Parathyroid adenoma (tissue), 2 donors: ENCODE data around the gene CHST15.
A peak's percentile ranks its signal among the peaks of the same experiment; 100 is the strongest.

Experiments used
- H2AFZ ChIP-seq: fragments of 300-600 bp; sonication (generic); one replicate; pipeline ENCODE4 v1.7.0; 2017; ENCODE audit warnings: antibody characterized with exemption, mild to moderate bottlenecking
- H3K27ac ChIP-seq: fragments of 300-600 bp; sonication (generic); one replicate; pipeline ENCODE4 v1.7.0; 2017
- H3K27me3 ChIP-seq: fragments of 300-600 bp; sonication (generic); one replicate; pipeline ENCODE4 v1.7.0; 2017; ENCODE audit warnings: low read length; ENCODE audit not compliant: control insufficient read depth, insufficient read depth
- H3K36me3 ChIP-seq: fragments of 300-600 bp; sonication (generic); one replicate; pipeline ENCODE4 v1.7.0; 2017; ENCODE audit warnings: low read length; ENCODE audit not compliant: control insufficient read depth, insufficient read depth
- H3K4me1 ChIP-seq: fragments of 300-600 bp; sonication (generic); one replicate; pipeline ENCODE4 v1.7.0; 2017; ENCODE audit warnings: control low read depth
- H3K4me2 ChIP-seq: fragments of 300-600 bp; sonication (generic); one replicate; pipeline ENCODE4 v1.7.0; 2017; ENCODE audit warnings: low read length
- H3K4me3 ChIP-seq: fragments of 300-600 bp; sonication (generic); one replicate; pipeline ENCODE4 v1.7.0; 2017; ENCODE audit warnings: low read depth, low read length
- H3K79me2 ChIP-seq: fragments of 300-600 bp; sonication (generic); one replicate; pipeline ENCODE4 v1.7.0; 2017; ENCODE audit warnings: control low read depth
- H3K9ac ChIP-seq: fragments of 300-600 bp; sonication (generic); one replicate; pipeline ENCODE4 v1.7.0; 2017; ENCODE audit warnings: mild to moderate bottlenecking
- H3K9me3 ChIP-seq: fragments of 300-600 bp; sonication (generic); one replicate; pipeline ENCODE4 v1.7.0; 2017; ENCODE audit warnings: low read length; ENCODE audit not compliant: control insufficient read depth
- CTCF ChIP-seq: fragments of 300-600 bp; sonication (generic); IDR thresholded peaks from one replicate; pipeline ENCODE4 v1.7.0; 2017; ENCODE audit warnings: antibody characterized with exemption, mild to moderate bottlenecking
- donor health status: primary hyperparathyroidism.

The CHST15 gene

GRCh38 chr10:124026589-124026939 lies 66.8 kb downstream of the CHST15 start:
- Histone ChIP-seq H3K79me2 (no peaks in the 10 kb centered on the region), H3K27me3 (no peaks in the 10 kb centered on the region), H3K9ac (no peak overlapping the region), H3K9me3 (no peaks in the 10 kb centered on the region), H3K4me3 (no peak overlapping the region), H3K4me1 (no peaks in the 10 kb centered on the region), H3K36me3 (no peaks in the 10 kb centered on the region), H3K27ac (no peak overlapping the region), H3K4me2 (no peak overlapping the region), H2AFZ (no peak overlapping the region)
- no peak for TF ChIP-seq CTCF

DNA sequence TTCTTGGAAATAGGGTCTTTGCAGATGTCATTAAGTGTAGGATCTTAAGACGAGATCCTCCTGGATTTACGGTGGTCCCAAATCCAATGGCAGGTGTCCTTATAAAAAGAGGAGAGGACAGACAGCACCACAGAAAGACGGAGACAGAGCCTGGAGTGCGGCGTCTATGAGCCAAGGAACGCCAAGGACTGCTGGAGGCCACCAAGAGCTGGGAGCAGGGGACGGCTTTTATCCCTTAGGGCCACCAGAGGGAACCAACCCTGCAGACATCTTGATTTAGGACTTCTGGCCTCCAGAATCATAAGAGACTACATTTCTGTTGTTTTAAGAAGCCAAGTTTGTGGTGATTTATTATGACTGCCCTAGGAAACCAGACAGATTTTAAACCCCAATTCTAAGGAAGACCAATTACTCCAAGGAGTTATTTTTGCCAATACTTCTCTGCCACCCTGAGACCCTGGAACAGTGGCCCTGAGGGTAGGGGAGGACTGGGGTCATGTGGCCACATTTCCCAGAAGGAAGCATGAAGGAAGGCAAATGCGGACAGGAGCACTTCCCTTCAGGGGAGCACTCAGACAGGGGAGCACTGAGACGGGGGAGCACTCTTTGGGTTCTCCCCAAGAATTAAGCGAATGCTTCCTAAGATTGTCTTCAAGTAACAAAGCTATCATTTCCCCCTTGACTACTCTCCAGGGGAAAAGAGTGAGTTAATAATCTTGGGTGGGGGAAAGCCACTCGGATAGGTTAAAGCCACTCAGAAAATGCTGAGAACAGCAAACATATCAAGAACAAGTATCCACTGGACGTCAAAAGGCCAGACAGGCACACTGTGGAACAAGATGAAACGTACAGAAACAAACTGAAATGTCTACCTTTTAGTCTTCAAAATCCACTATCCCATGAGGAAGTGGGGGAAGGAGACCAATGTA lies 67.5 kb downstream of the CHST15 start:
- H3K27ac ChIP-seq: no peak overlapping the region

DNA sequence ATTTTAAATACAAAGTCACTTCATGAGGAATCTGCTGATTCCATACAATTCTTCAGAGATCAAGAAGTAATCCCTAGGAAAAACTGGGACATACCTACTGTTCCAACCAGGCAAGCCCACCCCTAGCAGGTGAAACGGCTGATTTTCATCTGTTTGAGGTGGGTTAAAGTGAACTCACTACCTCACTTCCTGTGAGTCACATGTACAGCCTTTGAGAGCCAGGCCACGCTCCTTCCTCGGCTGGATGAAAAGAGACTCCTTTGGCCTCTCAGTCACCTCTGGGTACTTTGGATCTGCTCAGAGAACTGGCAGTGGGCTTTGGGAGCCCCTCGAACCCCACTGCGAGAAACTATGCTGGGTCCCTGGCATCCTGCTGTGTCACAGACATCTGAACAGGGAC lies 68.2 kb downstream of the CHST15 start:
- TF ChIP-seq CTCF: no peak
- Histone ChIP-seq H3K4me1 (no peaks in the 10 kb centered on the region), H2AFZ (no peak overlapping the region), H3K27ac (no peak overlapping the region), H3K4me3 (no peak overlapping the region), H3K9me3 (no peaks in the 10 kb centered on the region), H3K27me3 (no peaks in the 10 kb centered on the region), H3K36me3 (no peaks in the 10 kb centered on the region), H3K79me2 (no peaks in the 10 kb centered on the region), H3K4me2 (no peak overlapping the region), H3K9ac (no peak overlapping the region)

More for the DNA sequence above, 67.5 kb downstream of the CHST15 start:
- no peak overlapping the region for H3K9ac ChIP-seq
- H3K4me1 ChIP-seq: no peaks in the 10 kb centered on the region
- no peaks in the 10 kb centered on the region for H3K79me2 ChIP-seq
- H3K27me3 ChIP-seq: no peaks in the 10 kb centered on the region
- no peaks in the 10 kb centered on the region for H3K36me3 ChIP-seq
- H3K4me3 ChIP-seq: no peak overlapping the region
- no peak overlapping the region for H3K4me2 ChIP-seq
- peak; percentile 9 for TF ChIP-seq CTCF
- no peak overlapping the region for H2AFZ ChIP-seq
- no peaks in the 10 kb centered on the region for H3K9me3 ChIP-seq

DNA sequence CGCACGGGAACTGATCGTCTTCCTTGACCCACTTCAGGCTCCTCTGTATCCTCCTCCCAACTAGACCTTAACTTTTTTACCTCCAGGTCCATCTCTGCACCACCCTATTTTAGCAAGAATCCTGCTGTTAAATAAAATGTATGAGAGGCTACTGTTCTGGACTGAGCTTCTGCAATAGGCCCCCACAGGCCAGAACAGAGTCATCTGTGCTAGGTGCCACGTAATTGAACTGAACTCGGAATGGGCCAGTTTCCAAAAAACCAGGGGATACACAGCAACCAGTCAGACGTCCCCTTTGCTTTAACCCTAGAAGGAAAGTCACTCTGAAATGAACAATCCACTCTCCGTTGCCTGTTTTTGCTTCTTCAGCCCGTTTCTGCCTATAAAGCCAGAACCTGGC lies 71.3 kb downstream of the CHST15 start:
- Histone ChIP-seq H3K27me3 (no peaks in the 10 kb centered on the region), H3K36me3 (no peaks in the 10 kb centered on the region), H2AFZ (no peak overlapping the region), H3K4me1 (no peaks in the 10 kb centered on the region), H3K79me2 (no peaks in the 10 kb centered on the region), H3K9ac (no peak overlapping the region), H3K9me3 (no peaks in the 10 kb centered on the region), H3K4me2 (no peak overlapping the region), H3K27ac (no peak overlapping the region), H3K4me3 (no peak overlapping the region)
- TF ChIP-seq CTCF: no peak
